Measurements from ENCODE around the gene AACS.

Gene AACS

GRCh38 chr12:125185740-125186470 lies 120.7 kb downstream of the AACS start, which contains the start of gene TMEM132B:
TMEM132B (plus strand) TSS chr12:125186386.
- peak; percentile 87 for DNase-seq (ENCODE audit: low spot score)

DNA sequence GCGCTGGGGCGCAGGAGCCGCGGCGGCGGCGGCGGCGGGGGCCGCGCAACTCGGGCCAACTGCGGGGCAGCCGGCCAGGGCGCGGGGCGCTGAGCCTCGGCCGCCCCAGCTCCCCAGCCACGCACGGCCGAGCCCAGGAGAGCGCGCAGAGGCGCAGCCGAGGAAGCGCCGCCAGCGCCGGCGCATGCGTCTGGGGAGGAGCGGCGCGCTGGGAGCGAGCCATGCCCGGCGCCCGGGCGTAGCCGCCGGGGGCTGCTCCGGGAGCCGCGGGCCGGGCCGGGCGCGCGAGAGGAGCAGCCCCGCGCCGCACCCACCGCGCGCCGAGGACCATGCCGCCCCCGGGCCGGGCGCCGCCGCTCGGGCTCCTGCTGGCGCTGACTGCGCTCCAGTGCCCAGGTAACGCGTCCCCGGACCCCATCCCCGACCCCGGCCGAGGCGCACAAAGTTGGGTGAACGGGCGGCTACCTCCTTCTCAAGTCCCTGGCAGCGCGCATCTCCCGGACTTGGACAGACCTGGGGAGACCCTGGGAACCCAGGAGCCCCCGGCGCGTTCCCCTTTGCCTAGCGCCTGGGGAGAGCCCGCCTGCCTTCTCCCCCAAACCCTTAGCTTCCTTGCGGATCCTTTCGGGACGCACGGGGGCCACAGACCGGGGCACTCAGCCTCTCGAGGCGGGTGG lies 121.4 kb downstream of the AACS start:
- DNase-seq (ENCODE audit: low spot score) = no peak

DNA sequence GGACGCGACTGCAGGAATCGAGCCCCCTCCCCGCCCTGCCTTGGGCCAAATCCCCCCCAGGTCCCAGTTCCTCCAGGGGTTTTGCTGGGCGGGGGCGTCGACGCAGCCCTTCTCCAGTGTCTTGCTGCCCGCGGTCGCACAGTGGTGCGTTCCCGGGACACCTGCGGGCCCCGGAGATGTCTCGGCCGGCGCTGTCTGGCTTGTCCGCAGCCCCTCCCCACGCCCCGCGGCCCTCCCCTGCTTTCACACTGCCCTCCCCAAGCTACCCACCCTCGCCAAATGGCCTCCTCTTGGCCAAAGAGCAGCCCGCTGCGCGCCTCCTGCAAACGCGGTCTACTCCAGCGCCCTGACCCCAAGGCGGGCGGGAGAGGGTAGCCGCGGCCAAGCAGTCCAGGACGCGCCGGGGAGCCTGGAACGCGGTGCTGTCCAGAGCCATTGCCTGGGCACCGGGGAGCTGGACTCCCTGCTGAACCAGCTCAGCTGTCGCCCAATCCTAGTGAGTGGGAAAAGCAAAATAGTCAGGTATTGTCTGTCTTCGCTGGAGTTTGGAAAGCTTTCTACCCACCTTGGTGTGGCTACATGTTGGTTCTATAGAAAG lies 122.0 kb downstream of the AACS start:
- DNase-seq (ENCODE audit: low spot score) = peak; percentile 14

DNA sequence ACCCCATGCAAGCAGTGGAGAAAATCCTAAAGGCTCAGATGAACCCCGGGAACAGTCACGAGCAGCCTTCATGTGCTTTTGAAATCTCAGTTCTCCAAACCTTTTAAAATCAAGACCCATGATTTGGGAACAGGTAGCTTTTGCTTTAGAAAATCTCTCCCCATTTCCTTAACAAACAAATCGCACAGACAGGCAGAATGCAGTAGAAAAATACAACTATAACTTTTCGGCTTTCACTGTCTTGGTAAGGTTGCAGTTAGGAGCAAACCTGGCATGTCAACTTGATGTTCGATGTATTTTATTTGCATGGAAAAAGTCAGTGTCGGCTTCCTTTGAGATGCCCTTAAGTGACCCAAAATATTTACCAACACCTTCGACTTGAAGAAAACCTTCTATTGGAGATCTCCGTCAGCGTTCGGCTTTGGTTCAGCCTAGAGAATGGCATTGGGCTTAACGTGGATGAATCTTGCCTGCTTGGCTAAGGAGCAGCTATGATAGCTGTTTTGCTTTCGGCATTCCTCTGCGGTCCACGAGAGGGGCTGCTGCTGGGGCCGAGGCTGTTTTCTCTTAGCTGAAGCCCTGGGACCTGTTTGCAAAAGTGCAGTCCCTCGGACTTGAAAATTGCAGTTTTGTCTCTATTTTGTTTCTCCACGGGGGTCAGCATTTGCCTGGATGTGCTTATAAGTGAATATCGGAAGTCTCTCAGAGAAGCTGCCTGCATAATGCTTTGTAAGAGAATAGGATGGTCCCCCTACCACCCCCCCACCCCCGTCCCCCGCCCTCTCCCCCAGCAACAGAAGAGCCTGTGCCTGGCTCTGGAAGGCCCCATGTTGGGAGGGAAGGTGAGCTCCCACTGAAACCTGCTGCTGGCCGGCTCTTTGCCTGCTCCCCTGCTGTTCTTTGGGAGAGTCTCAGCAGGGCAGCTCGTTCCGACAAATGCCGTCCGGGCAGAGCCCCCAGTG lies 122.8 kb downstream of the AACS start:
- DNase-seq (ENCODE audit: low spot score) = peak; percentile 24

- peak; percentile 24 for DNase-seq (ENCODE audit: low spot score)
Observed at GRCh38 chr12:125189015-125189414, 123.8 kb downstream of the AACS start.

DNA sequence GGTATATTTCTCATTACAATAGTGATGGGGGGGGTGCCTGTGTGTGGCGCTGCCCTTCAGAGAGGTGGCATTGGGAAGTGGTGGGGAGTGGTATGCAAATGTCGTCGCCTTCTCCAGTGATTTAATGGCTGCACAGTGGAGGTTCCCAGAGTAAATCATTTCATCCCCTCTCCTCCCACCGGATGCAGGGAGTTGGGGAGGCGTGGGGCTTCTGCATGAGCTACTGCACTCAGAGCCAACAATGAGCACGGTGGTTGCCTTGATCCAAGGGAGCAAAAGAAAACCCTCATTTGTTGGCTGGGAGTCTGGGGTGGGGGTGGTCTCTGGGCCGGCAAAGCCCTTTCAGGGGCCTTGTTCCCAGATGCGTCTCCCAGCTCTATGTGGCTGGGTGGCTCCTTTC lies 124.3 kb downstream of the AACS start:
- no peak for DNase-seq (ENCODE audit: low spot score)

GRCh38 chr12:125191361-125192087 lies 126.3 kb downstream of the AACS start:
- DNase-seq (ENCODE audit: low spot score) = no peak

DNA sequence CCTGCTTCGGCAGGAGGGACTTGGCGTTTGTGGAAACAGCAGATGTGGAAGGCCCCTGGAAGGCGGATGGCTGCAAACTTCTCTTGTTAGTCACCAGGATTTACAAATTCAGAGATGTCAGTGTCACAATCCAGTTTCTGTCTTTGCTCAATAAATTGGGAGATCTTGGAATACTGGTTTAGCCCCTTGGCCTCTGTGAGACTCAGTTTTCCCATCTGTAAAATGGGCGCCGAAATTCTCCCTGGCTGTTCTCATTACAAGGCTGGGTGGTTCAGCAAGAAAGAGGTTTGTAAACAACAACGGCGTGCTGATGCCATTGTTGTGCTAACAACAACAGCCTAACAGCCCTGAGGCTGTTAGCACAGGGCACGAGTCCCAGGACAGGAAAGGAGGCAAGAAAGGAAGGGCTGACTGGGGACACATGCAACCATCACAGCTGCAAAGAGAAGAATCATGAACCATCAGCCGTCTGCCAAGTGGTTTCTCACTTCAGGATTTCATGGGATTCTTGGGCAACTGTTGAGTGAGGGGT lies 127.5 kb downstream of the AACS start:
- DNase-seq (ENCODE audit: low spot score) = no peak
